Measurements from ENCODE around the gene MRPS18A. TPM values are rescaled to one million over a fixed set of nuclear protein-coding genes. Genes with fewer than 3 reads are reported as not detected.

MRPS18A gene
- total and polyA plus RNA-seq, 2 of the 13 experiments (the other 11 are each of a cell fraction or from before 2014, with no cell fraction given): 87.8 to 89.1 TPM

GRCh38 chr6:43667245-43668150 is 20.1 kb downstream of the MRPS18A start (continued):
- TF ChIP-seq ZNF503 (CRISPR knock-in tag; IDR thresholded peaks at IDR 0.05) (no peak), RBAK (CRISPR knock-in tag; IDR thresholded peaks at IDR 0.05) (no peak; the same call in 1 of the 2 replicates), ATRX (CRISPR knock-in tag; IDR thresholded peaks at IDR 0.05; ENCODE audit: borderline replicate concordance) (no peak), ZNF18 (CRISPR knock-in tag; IDR thresholded peaks at IDR 0.05; ENCODE audit: insufficient replicate concordance) (peak; percentile 89), TOE1 (CRISPR knock-in tag; IDR thresholded peaks at IDR 0.05) (no peak), LRRFIP1 (CRISPR knock-in tag; conservative IDR thresholded peaks at IDR 0.05) (no peak), SRY (CRISPR knock-in tag; IDR thresholded peaks at IDR 0.05) (peak; percentile 64), IKZF1 (IDR thresholded peaks at IDR 0.05) (no peak), ELF4 (CRISPR knock-in tag; IDR thresholded peaks at IDR 0.05; ENCODE audit: borderline replicate concordance) (no peak), ZNF776 (CRISPR knock-in tag; IDR thresholded peaks at IDR 0.05) (no peak; the same call in 1 of the 2 replicates), SRF (IDR thresholded peaks at IDR 0.05; ENCODE audit: low read depth, low read length) (no peak), POGZ (CRISPR knock-in tag; IDR thresholded peaks at IDR 0.05) (no peak), TCF7 (IDR thresholded peaks at IDR 0.05; ENCODE audit: low read depth) (no peak), KDM2A (CRISPR knock-in tag; IDR thresholded peaks at IDR 0.05; ENCODE audit: borderline replicate concordance, low read depth) (peak; percentile 94)
- TF ChIP-seq, protein P1, sequence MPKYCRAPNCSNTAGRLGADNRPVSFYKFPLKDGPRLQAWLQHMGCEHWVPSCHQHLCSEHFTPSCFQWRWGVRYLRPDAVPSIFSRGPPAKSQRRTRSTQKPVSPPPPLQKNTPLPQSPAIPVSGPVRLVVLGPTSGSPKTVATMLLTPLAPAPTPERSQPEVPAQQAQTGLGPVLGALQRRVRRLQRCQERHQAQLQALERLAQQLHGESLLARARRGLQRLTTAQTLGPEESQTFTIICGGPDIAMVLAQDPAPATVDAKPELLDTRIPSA (CRISPR knock-in tag; IDR thresholded peaks at IDR 0.05; ENCODE audit: borderline replicate concordance): no peak
- TF ChIP-seq, protein P2, sequence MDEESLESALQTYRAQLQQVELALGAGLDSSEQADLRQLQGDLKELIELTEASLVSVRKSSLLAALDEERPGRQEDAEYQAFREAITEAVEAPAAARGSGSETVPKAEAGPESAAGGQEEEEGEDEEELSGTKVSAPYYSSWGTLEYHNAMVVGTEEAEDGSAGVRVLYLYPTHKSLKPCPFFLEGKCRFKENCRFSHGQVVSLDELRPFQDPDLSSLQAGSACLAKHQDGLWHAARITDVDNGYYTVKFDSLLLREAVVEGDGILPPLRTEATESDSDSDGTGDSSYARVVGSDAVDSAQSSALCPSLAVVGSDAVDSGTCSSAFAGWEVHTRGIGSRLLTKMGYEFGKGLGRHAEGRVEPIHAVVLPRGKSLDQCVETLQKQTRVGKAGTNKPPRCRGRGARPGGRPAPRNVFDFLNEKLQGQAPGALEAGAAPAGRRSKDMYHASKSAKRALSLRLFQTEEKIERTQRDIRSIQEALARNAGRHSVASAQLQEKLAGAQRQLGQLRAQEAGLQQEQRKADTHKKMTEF (CRISPR knock-in tag; IDR thresholded peaks at IDR 0.05): peak; percentile 68
- TF ChIP-seq, protein P3, sequence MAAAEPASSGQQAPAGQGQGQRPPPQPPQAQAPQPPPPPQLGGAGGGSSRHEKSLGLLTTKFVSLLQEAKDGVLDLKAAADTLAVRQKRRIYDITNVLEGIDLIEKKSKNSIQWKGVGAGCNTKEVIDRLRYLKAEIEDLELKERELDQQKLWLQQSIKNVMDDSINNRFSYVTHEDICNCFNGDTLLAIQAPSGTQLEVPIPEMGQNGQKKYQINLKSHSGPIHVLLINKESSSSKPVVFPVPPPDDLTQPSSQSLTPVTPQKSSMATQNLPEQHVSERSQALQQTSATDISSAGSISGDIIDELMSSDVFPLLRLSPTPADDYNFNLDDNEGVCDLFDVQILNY (CRISPR knock-in tag; conservative IDR thresholded peaks at IDR 0.05): no peak

All from HepG2 (cell line).